HepG2 (cell line): ENCODE measurements around the gene ABHD1. TPM values are rescaled to one million over a fixed set of nuclear protein-coding genes. Genes with fewer than 3 reads are reported as not detected.

Experiments
- CBX2 ChIP-seq, 2 experiments: fragments of 200-600 bp in 1 of 2; sonication (generic); formaldehyde crosslinking in 1 of 2; IDR thresholded peaks; 2 replicates each; pipeline versions ENCODE4 v1.7.0 to v1.8.1; 2018 to 2022; ENCODE audit warnings: low read depth in 2 of 2, low read length in 1 of 2, mild to moderate bottlenecking in 1 of 2, missing genetic modification reagents in 1 of 2
- MED1 ChIP-seq: sonication (generic); formaldehyde crosslinking; IDR thresholded peaks from 2 replicates; pipeline ENCODE4 v1.4.0; 2020; ENCODE audit warnings: missing genetic modification reagents
- ZFP36 ChIP-seq: fragments of 150-350 bp; IDR thresholded peaks from 2 replicates; pipeline ENCODE4 v1.6.1; 2018; ENCODE audit warnings: borderline replicate concordance, low read length, low read depth; ENCODE audit not compliant: partially characterized antibody
- ZFY ChIP-seq: sonication (generic); formaldehyde crosslinking; IDR thresholded peaks from 2 replicates; pipeline ENCODE4 v1.4.0; 2020; ENCODE audit warnings: missing genetic modification reagents
- ZNF12 ChIP-seq: sonication (generic); formaldehyde crosslinking; IDR thresholded peaks from 2 replicates; pipeline ENCODE4 v1.5.0; 2020; ENCODE audit warnings: missing genetic modification reagents
- ZNF350 ChIP-seq: sonication (generic); formaldehyde crosslinking; IDR thresholded peaks from 2 replicates; pipeline ENCODE4 v1.4.0; 2020; ENCODE audit warnings: mild to moderate bottlenecking, low read depth, missing genetic modification reagents, borderline replicate concordance
- ZNF546 ChIP-seq: sonication (generic); formaldehyde crosslinking; conservative IDR thresholded peaks from 2 replicates; pipeline ENCODE4 v1.8.1; 2023; ENCODE audit warnings: mild to moderate bottlenecking, missing genetic modification reagents
- polyA plus RNA-seq, 8 experiments: library from polyadenylated mRNA; depleted of rRNA in 3 of 8; stranded (reverse) in 7 of 8; unstranded in 1 of 8; fragments of >200 nt; fragmentation: Illumina TruSeq in 4 of 8; extraction: Trizol in 4 of 8; gene quantifications; 2 replicates each; pipeline versions ENCODE4 v1.2.1 to v1.2.3, GENCODE V29; 2011 to 2016; ENCODE audit warnings: low read depth in 4 of 8, missing spikeins in 1 of 8, mixed read lengths in 1 of 8; ENCODE audit not compliant: insufficient read depth in 1 of 8
- total RNA-seq, 5 experiments: library from RNA; depleted of rRNA; stranded (reverse); fragments of >200 nt; fragmentation: Illumina TruSeq; extraction: Trizol; gene quantifications; 2 replicates each; pipeline ENCODE4 v1.2.3, GENCODE V29; 2016; ENCODE audit warnings: low read depth in 1 of 5
- TF ChIP-seq, protein P1 (sequence below), 2 experiments: fragments of 450-650 bp in 1 of 2; sonication (generic) in 1 of 2; formaldehyde crosslinking; IDR thresholded peaks; 2 replicates each; pipeline versions ENCODE4 v1.5.0 to v1.8.0; 2020 to 2022; ENCODE audit warnings: mild to moderate bottlenecking in 1 of 2, missing genetic modification reagents in 1 of 2
- TF ChIP-seq, protein P2 (sequence below): sonication (generic); formaldehyde crosslinking; IDR thresholded peaks from 2 replicates; pipeline ENCODE4 v1.4.0; 2020; ENCODE audit warnings: missing genetic modification reagents, borderline replicate concordance
- TF ChIP-seq, protein P3 (sequence below): sonication (generic); formaldehyde crosslinking; conservative IDR thresholded peaks from 2 replicates; pipeline ENCODE4 v1.8.0; 2022; ENCODE audit warnings: missing genetic modification reagents
- TF ChIP-seq, protein P4 (sequence below): sonication (generic); formaldehyde crosslinking; IDR thresholded peaks from 2 replicates; pipeline ENCODE4 v1.4.0; 2020; ENCODE audit warnings: mild to moderate bottlenecking, missing genetic modification reagents
- TF ChIP-seq, protein P5 (sequence below): sonication (generic); formaldehyde crosslinking; IDR thresholded peaks from 2 replicates; pipeline ENCODE4 v1.5.0; 2020; ENCODE audit warnings: mild to moderate bottlenecking, missing genetic modification reagents, borderline replicate concordance
- TF ChIP-seq, protein P6 (sequence below): sonication (generic); formaldehyde crosslinking; IDR thresholded peaks from 2 replicates; pipeline ENCODE4 v1.4.0; 2020; ENCODE audit warnings: missing genetic modification reagents

The ABHD1 gene
- total and polyA plus RNA-seq, 2 of the 13 experiments (the other 11 are each of a cell fraction or from before 2014, with no cell fraction given) = 0.04 to 0.81 TPM

DNA sequence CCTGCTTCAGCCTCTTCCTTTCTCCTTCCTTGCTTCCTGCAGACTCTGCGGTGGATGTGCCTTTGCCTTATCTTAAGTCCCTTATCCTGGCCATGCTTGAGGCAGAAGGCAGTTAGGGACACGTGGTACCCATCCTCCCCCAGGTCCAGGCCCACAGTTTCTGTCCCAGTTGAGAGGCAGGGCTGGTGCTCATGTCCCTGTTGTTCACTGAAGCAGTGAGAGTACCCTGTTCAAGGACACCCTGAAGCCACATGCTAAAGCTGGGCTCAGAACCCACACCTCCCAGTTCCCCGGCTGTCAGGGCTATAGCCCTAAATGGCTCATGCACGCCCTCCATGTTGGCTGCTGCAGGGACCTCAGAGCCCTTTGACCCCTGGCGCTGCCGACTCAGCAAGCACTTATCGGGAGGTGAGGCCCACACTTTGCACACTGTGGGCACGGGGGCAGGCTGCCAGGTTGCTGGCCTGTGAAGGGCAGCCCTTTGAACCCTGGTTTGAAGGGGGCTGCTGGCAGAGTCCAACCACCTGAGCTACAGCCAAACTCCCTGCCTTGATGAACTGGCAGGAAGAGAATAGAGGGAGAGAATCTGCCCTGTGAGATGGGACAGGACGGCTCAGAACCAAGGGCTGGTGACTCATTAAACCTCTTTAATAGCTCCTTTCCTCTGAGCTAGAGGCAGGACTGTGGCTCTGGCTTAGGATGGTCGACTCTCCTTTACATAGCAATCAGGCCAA, 30.8 kb upstream of the ABHD1 start (continued):
- TF ChIP-seq, protein P1, sequence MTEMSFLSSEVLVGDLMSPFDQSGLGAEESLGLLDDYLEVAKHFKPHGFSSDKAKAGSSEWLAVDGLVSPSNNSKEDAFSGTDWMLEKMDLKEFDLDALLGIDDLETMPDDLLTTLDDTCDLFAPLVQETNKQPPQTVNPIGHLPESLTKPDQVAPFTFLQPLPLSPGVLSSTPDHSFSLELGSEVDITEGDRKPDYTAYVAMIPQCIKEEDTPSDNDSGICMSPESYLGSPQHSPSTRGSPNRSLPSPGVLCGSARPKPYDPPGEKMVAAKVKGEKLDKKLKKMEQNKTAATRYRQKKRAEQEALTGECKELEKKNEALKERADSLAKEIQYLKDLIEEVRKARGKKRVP (CRISPR knock-in tag; IDR thresholded peaks at IDR 0.05) = no peak
- TF ChIP-seq, protein P2, sequence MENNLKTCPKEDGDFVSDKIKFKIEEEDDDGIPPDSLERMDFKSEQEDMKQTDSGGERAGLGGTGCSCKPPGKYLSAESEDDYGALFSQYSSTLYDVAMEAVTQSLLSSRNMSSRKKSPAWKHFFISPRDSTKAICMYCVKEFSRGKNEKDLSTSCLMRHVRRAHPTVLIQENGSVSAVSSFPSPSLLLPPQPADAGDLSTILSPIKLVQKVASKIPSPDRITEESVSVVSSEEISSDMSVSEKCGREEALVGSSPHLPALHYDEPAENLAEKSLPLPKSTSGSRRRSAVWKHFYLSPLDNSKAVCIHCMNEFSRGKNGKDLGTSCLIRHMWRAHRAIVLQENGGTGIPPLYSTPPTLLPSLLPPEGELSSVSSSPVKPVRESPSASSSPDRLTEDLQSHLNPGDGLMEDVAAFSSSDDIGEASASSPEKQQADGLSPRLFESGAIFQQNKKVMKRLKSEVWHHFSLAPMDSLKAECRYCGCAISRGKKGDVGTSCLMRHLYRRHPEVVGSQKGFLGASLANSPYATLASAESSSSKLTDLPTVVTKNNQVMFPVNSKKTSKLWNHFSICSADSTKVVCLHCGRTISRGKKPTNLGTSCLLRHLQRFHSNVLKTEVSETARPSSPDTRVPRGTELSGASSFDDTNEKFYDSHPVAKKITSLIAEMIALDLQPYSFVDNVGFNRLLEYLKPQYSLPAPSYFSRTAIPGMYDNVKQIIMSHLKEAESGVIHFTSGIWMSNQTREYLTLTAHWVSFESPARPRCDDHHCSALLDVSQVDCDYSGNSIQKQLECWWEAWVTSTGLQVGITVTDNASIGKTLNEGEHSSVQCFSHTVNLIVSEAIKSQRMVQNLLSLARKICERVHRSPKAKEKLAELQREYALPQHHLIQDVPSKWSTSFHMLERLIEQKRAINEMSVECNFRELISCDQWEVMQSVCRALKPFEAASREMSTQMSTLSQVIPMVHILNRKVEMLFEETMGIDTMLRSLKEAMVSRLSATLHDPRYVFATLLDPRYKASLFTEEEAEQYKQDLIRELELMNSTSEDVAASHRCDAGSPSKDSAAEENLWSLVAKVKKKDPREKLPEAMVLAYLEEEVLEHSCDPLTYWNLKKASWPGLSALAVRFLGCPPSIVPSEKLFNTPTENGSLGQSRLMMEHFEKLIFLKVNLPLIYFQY = peak; percentile 81; the same call in 1 of the 2 replicates
- TF ChIP-seq, protein P3, sequence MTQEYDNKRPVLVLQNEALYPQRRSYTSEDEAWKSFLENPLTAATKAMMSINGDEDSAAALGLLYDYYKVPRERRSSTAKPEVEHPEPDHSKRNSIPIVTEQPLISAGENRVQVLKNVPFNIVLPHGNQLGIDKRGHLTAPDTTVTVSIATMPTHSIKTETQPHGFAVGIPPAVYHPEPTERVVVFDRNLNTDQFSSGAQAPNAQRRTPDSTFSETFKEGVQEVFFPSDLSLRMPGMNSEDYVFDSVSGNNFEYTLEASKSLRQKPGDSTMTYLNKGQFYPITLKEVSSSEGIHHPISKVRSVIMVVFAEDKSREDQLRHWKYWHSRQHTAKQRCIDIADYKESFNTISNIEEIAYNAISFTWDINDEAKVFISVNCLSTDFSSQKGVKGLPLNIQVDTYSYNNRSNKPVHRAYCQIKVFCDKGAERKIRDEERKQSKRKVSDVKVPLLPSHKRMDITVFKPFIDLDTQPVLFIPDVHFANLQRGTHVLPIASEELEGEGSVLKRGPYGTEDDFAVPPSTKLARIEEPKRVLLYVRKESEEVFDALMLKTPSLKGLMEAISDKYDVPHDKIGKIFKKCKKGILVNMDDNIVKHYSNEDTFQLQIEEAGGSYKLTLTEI (CRISPR knock-in tag) = no peak
- no peak; the same call in 1 of the 2 replicates for TF ChIP-seq ZNF546 (CRISPR knock-in tag)
- TF ChIP-seq, protein P4, sequence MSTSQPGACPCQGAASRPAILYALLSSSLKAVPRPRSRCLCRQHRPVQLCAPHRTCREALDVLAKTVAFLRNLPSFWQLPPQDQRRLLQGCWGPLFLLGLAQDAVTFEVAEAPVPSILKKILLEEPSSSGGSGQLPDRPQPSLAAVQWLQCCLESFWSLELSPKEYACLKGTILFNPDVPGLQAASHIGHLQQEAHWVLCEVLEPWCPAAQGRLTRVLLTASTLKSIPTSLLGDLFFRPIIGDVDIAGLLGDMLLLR (CRISPR knock-in tag) = no peak
- TF ChIP-seq ZNF12 (CRISPR knock-in tag) = no peak
- TF ChIP-seq ZFP36 = no peak
- TF ChIP-seq MED1 = peak; percentile 94
- TF ChIP-seq, protein P5, sequence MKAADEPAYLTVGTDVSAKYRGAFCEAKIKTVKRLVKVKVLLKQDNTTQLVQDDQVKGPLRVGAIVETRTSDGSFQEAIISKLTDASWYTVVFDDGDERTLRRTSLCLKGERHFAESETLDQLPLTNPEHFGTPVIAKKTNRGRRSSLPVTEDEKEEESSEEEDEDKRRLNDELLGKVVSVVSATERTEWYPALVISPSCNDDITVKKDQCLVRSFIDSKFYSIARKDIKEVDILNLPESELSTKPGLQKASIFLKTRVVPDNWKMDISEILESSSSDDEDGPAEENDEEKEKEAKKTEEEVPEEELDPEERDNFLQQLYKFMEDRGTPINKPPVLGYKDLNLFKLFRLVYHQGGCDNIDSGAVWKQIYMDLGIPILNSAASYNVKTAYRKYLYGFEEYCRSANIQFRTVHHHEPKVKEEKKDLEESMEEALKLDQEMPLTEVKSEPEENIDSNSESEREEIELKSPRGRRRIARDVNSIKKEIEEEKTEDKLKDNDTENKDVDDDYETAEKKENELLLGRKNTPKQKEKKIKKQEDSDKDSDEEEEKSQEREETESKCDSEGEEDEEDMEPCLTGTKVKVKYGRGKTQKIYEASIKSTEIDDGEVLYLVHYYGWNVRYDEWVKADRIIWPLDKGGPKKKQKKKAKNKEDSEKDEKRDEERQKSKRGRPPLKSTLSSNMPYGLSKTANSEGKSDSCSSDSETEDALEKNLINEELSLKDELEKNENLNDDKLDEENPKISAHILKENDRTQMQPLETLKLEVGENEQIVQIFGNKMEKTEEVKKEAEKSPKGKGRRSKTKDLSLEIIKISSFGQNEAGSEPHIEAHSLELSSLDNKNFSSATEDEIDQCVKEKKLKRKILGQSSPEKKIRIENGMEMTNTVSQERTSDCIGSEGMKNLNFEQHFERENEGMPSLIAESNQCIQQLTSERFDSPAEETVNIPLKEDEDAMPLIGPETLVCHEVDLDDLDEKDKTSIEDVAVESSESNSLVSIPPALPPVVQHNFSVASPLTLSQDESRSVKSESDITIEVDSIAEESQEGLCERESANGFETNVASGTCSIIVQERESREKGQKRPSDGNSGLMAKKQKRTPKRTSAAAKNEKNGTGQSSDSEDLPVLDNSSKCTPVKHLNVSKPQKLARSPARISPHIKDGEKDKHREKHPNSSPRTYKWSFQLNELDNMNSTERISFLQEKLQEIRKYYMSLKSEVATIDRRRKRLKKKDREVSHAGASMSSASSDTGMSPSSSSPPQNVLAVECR (CRISPR knock-in tag) = peak; percentile 57; the same call in 1 of the 2 replicates
- TF ChIP-seq, protein P6, sequence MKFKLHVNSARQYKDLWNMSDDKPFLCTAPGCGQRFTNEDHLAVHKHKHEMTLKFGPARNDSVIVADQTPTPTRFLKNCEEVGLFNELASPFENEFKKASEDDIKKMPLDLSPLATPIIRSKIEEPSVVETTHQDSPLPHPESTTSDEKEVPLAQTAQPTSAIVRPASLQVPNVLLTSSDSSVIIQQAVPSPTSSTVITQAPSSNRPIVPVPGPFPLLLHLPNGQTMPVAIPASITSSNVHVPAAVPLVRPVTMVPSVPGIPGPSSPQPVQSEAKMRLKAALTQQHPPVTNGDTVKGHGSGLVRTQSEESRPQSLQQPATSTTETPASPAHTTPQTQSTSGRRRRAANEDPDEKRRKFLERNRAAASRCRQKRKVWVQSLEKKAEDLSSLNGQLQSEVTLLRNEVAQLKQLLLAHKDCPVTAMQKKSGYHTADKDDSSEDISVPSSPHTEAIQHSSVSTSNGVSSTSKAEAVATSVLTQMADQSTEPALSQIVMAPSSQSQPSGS (CRISPR knock-in tag) = peak; percentile 82
- TF ChIP-seq ZFY (CRISPR knock-in tag) = peak; percentile 76; the same call in 1 of the 2 replicates
- no peak for TF ChIP-seq CBX2 (IDR thresholded peaks at IDR 0.05; ENCODE audit: low read depth, low read length)
- TF ChIP-seq CBX2 (CRISPR knock-in tag; IDR thresholded peaks at IDR 0.05; ENCODE audit: low read depth) = no peak
- TF ChIP-seq ZNF350 (CRISPR knock-in tag) = peak; percentile 59; the same call in 1 of the 2 replicates
